ENCODE measurements around the gene UAP1L1.

The UAP1L1 gene

GRCh38 chr9:137042751-137043727 is 34.3 kb upstream of the UAP1L1 start:
- no peak for DNase-seq (ENCODE audit: low read depth in 2 of 2, low spot score in 1 of 2)

GRCh38 chr9:137044037-137044436 is 33.3 kb upstream of the UAP1L1 start:
- no peak for DNase-seq (ENCODE audit: low read depth in 2 of 2, low spot score in 1 of 2)

- DNase-seq (ENCODE audit: low read depth in 2 of 2, low spot score in 1 of 2), result no peak
Observed at GRCh38 chr9:137044502-137045177, 32.7 kb upstream of the UAP1L1 start.

- no peak for DNase-seq (ENCODE audit: low read depth in 2 of 2, low spot score in 1 of 2)
Observed at GRCh38 chr9:137045294-137046087, 31.8 kb upstream of the UAP1L1 start.

- DNase-seq (ENCODE audit: low read depth in 2 of 2, low spot score in 1 of 2), result peak; percentile 51 to 56
Observed at GRCh38 chr9:137046088-137046787, 31.1 kb upstream of the UAP1L1 start, which contains the start of gene NPDC1. NPDC1 (minus strand) TSS chr9:137046177; CDS start chr9:137045989, 188 bp downstream.

GRCh38 chr9:137048655-137049543 is 28.4 kb upstream of the UAP1L1 start:
- DNase-seq (ENCODE audit: low read depth in 2 of 2, low spot score in 1 of 2), result no peak

GRCh38 chr9:137049544-137050449 is 27.5 kb upstream of the UAP1L1 start:
- no peak for DNase-seq (ENCODE audit: low read depth in 2 of 2, low spot score in 1 of 2)

GRCh38 chr9:137050570-137050969 is 26.7 kb upstream of the UAP1L1 start:
- DNase-seq (ENCODE audit: low read depth in 2 of 2, low spot score in 1 of 2), result no peak

- DNase-seq (ENCODE audit: low read depth in 2 of 2, low spot score in 1 of 2), result no peak
Observed at GRCh38 chr9:137051145-137051724, 26.1 kb upstream of the UAP1L1 start.

- DNase-seq (ENCODE audit: low read depth in 2 of 2, low spot score in 1 of 2), result no peak
Observed at GRCh38 chr9:137052293-137052692, 25.0 kb upstream of the UAP1L1 start.

- no peak for DNase-seq (ENCODE audit: low read depth in 2 of 2, low spot score in 1 of 2)
Observed at GRCh38 chr9:137052998-137053943, 24.0 kb upstream of the UAP1L1 start.

- peak in 1 of 2 donors; percentile 41 for DNase-seq (ENCODE audit: low read depth in 2 of 2, low spot score in 1 of 2)
Observed at GRCh38 chr9:137053944-137054931, 23.1 kb upstream of the UAP1L1 start, which contains the start of gene ENTPD2. ENTPD2 (minus strand) TSS chr9:137054061; CDS start chr9:137053997, 64 bp downstream.

GRCh38 chr9:137054932-137055384 is 22.4 kb upstream of the UAP1L1 start:
- DNase-seq (ENCODE audit: low read depth in 2 of 2, low spot score in 1 of 2), result no peak

- DNase-seq (ENCODE audit: low read depth in 2 of 2, low spot score in 1 of 2), result no peak
Observed at GRCh38 chr9:137055385-137056364, 21.6 kb upstream of the UAP1L1 start.

All from stimulated activated CD8-positive, alpha-beta memory T cell treated with anti-CD3 and anti-CD28 coated beads, Interleukin-4, amount 100 ng/mL, for 4 hours (primary cell).